Measurements from ENCODE around the gene MYCBPAP. TPM values are rescaled to one million over a fixed set of nuclear protein-coding genes. Genes with fewer than 3 reads are reported as not detected.

MYCBPAP gene
- total RNA-seq, 1 experiment from 2014 or later: 2.7 TPM

GRCh38 chr17:50517011-50517410 is 8.8 kb downstream of the MYCBPAP start:
- Histone ChIP-seq H3K27me3 (replicated peaks; ENCODE audit: control insufficient read depth, insufficient read depth, low read length) (no peaks in the 10 kb centered on the region), H3K4me1 (peaks cover 4% of the 10 kb centered on the region; the same call in 1 of the 2 replicates), H3K4me3 (ENCODE audit: low read depth, low read length) (no peak overlapping the region), H3K9me3 (no peaks in the 10 kb centered on the region), H3K36me3 (ENCODE audit: control insufficient read depth, insufficient read depth, low read length) (no peaks in the 10 kb centered on the region)
- CTCF ChIA-PET: interaction anchor here (0.6 to 1.2 kb wide), 3 partner anchors 31 to 58 kb away, joined by 3 to 5 read pairs (median 4); no protein-coding TSS in a partner anchor
- Mint-ChIP-seq H3K9me3 (ENCODE audit: unreplicated experiment) (no peaks in the 10 kb centered on the region), H3K4me3 (ENCODE audit: unreplicated experiment) (no peak overlapping the region), H3K27ac (ENCODE audit: unreplicated experiment) (no peak overlapping the region), H3K4me1 (ENCODE audit: low read depth, unreplicated experiment) (peaks cover 23% of the 10 kb centered on the region), H3K27me3 (ENCODE audit: insufficient read depth, unreplicated experiment) (no peaks in the 10 kb centered on the region), H3K36me3 (ENCODE audit: insufficient read depth, unreplicated experiment) (no peaks in the 10 kb centered on the region)
- no peak for DNase-seq
- intact Hi-C loops (cut with micrococcal nuclease; ENCODE audit: unreplicated experiment): loop anchor here (1.0 kb wide), 1 partner anchor 30 kb away; no protein-coding TSS in a partner anchor
- POLR2A ChIA-PET: no interaction called here
- no peak for TF ChIP-seq CTCF (IDR thresholded peaks at IDR 0.05; ENCODE audit: insufficient read depth in 1 of 2, low read depth in 1 of 2, low read length in 1 of 2, severe bottlenecking in 1 of 2, unreplicated experiment in 1 of 2)
- BruUV-seq (replicated peaks): no TSS peak

DNA sequence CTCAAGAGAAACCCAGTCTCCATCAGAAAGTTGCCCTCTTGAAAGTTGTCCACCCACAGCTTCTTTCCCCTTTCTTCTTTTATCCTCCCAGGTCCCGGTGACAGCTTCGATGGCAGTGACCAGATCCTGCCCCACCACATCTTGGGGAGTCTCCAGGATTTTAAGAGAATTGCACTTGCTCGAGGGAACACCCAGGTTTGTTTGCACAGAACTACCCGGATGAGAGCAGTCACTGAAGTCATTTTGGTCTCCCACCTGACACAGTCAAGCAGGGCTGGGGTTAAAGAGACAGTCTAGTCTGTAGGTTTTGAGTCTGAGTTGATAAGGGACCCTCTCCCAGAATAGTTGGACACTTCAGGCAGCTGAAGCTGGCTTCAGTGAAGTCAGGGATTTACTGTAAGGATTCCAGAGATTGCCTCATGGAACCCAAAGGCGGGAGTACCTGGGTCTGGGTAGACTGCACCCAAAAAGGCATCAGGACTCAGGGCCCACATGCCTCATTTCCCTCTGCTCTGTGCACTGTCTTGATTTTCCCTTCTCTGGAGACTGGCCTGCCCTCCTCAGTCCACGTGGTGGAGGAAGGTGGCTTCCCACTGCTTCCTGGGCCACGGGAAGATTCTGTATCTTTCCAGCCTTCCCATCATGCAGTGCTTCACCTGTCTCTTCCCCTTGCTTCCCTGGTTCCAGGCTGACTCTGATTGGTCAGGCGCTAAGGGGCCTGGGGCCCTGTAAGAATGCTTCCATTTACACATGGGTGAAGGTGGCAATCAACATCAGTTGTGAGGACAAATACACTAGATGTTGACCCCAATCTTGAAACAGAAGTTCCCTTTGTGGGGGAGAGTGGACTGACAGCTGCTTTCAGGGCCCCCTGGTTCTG is 9.5 kb downstream of the MYCBPAP start:
- Histone ChIP-seq H3K9me3 (no peaks in the 10 kb centered on the region), H3K27me3 (replicated peaks; ENCODE audit: control insufficient read depth, insufficient read depth, low read length) (no peaks in the 10 kb centered on the region), H3K4me1 (peaks cover 9% of the 10 kb centered on the region), H3K36me3 (ENCODE audit: control insufficient read depth, insufficient read depth, low read length) (no peaks in the 10 kb centered on the region), H3K4me3 (ENCODE audit: low read depth, low read length) (no peak overlapping the region)
- no peaks in the 10 kb centered on the region for H3K9me3 Mint-ChIP-seq (ENCODE audit: unreplicated experiment)
- POLR2A ChIA-PET: no interaction called here
- H3K27ac Mint-ChIP-seq (ENCODE audit: unreplicated experiment): peak overlapping the region; percentile 12
- no peaks in the 10 kb centered on the region for H3K27me3 Mint-ChIP-seq (ENCODE audit: insufficient read depth, unreplicated experiment)
- no TSS peak for BruUV-seq (replicated peaks)
- TF ChIP-seq CTCF (IDR thresholded peaks at IDR 0.05; ENCODE audit: insufficient read depth in 1 of 2, low read depth in 1 of 2, low read length in 1 of 2, severe bottlenecking in 1 of 2, unreplicated experiment in 1 of 2): no peak
- no peak overlapping the region for H3K4me3 Mint-ChIP-seq (ENCODE audit: unreplicated experiment)
- DNase-seq: no peak
- CTCF ChIA-PET: interaction anchor here (0.6 to 1.2 kb wide), 2 partner anchors 31 to 38 kb away, joined by 4 to 5 read pairs; no protein-coding TSS in a partner anchor
- H3K36me3 Mint-ChIP-seq (ENCODE audit: insufficient read depth, unreplicated experiment): no peaks in the 10 kb centered on the region
- intact Hi-C loops (cut with micrococcal nuclease; ENCODE audit: unreplicated experiment): loop anchor here (1.0 kb wide), 1 partner anchor 30 kb away; no protein-coding TSS in a partner anchor
- peaks cover 27% of the 10 kb centered on the region for H3K4me1 Mint-ChIP-seq (ENCODE audit: low read depth, unreplicated experiment)

GRCh38 chr17:50518384-50519023 is 10.3 kb downstream of the MYCBPAP start:
- intact Hi-C loops (cut with micrococcal nuclease; ENCODE audit: unreplicated experiment): no loop called here
- H3K4me3 Mint-ChIP-seq (ENCODE audit: unreplicated experiment): no peak overlapping the region
- CTCF ChIA-PET: no interaction called here
- peaks cover 34% of the 10 kb centered on the region for H3K4me1 Mint-ChIP-seq (ENCODE audit: low read depth, unreplicated experiment)
- H3K9me3 ChIP-seq: no peaks in the 10 kb centered on the region
- H3K4me1 ChIP-seq: peaks cover 17% of the 10 kb centered on the region
- no peaks in the 10 kb centered on the region for H3K36me3 ChIP-seq (ENCODE audit: control insufficient read depth, insufficient read depth, low read length)
- no TSS peak for BruUV-seq (replicated peaks)
- POLR2A ChIA-PET: no interaction called here
- no peaks in the 10 kb centered on the region for H3K36me3 Mint-ChIP-seq (ENCODE audit: insufficient read depth, unreplicated experiment)
- H3K27me3 Mint-ChIP-seq (ENCODE audit: insufficient read depth, unreplicated experiment): no peaks in the 10 kb centered on the region
- H3K9me3 Mint-ChIP-seq (ENCODE audit: unreplicated experiment): no peaks in the 10 kb centered on the region
- no peak overlapping the region for H3K4me3 ChIP-seq (ENCODE audit: low read depth, low read length)
- H3K27me3 ChIP-seq (replicated peaks; ENCODE audit: control insufficient read depth, insufficient read depth, low read length): no peaks in the 10 kb centered on the region
- no peak for TF ChIP-seq CTCF (IDR thresholded peaks at IDR 0.05; ENCODE audit: insufficient read depth in 1 of 2, low read depth in 1 of 2, low read length in 1 of 2, severe bottlenecking in 1 of 2, unreplicated experiment in 1 of 2)
- H3K27ac Mint-ChIP-seq (ENCODE audit: unreplicated experiment): no peak overlapping the region
- peak in 1 of 2 experiments; percentile 37 for DNase-seq
